ENCODE measurements around the gene IFITM1. TPM values are rescaled to one million over a fixed set of nuclear protein-coding genes. Genes with fewer than 3 reads are reported as not detected.
"Not testable (repeated sequence)": the region's sequence is repeated elsewhere in the genome, so short reads cannot be mapped to it uniquely, and the experiment has no call there.

Gene IFITM1
- total RNA-seq, 1 donor from 2014 or later, result 208 TPM

GRCh38 chr11:324156-324555, 10.3 kb downstream of the IFITM1 start:
- Mint-ChIP-seq H3K36me3 (ENCODE audit: low read depth) (peaks cover 4% of the 10 kb centered on the region), H3K27ac (no peak overlapping the region), H3K9me3 (no peaks in the 10 kb centered on the region), H3K4me3 (no peak overlapping the region), H3K4me1 (ENCODE audit: low read depth) (peaks cover 37% of the 10 kb centered on the region), H3K27me3 (ENCODE audit: insufficient read depth) (no peaks in the 10 kb centered on the region)
- DNase-seq (ENCODE audit: low spot score), result no peak
- intact Hi-C loops (cut with micrococcal nuclease), result no loop called here

GRCh38 chr11:324593-325517, 11.0 kb downstream of the IFITM1 start:
- H3K4me3 Mint-ChIP-seq; H3K27ac Mint-ChIP-seq; H3K27me3 Mint-ChIP-seq (ENCODE audit: insufficient read depth); H3K36me3 Mint-ChIP-seq (ENCODE audit: low read depth); intact Hi-C loops (cut with micrococcal nuclease); H3K9me3 Mint-ChIP-seq; DNase-seq (ENCODE audit: low spot score): not testable (repeated sequence)
- H3K4me1 Mint-ChIP-seq (ENCODE audit: low read depth), result peaks cover 41% of the 10 kb centered on the region

DNA sequence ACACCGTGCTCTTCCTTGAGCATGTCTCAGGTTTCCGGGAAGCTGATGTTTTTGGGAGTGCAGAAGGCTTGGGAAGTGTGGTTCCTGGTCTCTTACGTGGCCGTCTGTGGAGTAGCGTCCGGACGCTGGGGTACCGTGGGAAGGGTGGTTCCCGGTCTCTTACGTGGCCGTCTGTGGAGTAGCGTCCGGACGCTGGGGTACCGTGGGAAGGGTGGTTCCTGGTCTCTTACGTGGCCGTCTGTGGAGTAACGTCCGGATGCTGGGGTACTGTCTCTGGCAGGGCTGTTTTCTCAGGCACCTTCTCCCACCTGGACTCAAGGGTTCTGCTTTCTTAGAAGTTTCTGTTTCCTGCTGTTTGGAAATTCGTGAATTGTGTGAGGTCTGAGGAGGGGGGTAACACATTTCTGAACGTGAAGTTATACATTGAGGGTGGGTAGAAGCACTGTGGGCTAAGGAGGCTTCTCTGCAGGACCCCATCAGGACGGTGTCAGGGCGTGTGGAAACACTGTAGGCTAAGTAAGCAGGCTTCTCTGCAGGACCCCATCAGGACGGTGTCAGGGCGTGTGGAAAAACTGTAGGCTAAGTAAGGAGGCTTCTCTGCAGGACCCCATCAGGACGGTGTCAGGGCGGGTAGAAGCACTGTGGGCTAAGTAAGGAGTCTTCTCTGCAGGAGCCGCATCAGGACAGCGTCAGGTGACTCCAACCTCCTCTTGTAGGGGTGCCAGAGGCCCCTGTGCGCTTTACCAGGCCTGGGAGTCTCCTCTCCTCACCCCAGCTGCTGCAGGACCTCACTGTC, 12.2 kb downstream of the IFITM1 start:
- Mint-ChIP-seq H3K27me3 (ENCODE audit: insufficient read depth) (no peaks in the 10 kb centered on the region), H3K27ac (peak overlapping the region; percentile 89), H3K4me3 (peak overlapping the region; percentile 19), H3K9me3 (no peaks in the 10 kb centered on the region), H3K36me3 (ENCODE audit: low read depth) (no peaks in the 10 kb centered on the region), H3K4me1 (ENCODE audit: low read depth) (peaks cover 41% of the 10 kb centered on the region)
- DNase-seq (ENCODE audit: low spot score), result no peak
- intact Hi-C loops (cut with micrococcal nuclease), result no loop called here

GRCh38 chr11:326592-326841, 12.7 kb downstream of the IFITM1 start:
- peaks cover 45% of the 10 kb centered on the region for H3K4me1 Mint-ChIP-seq (ENCODE audit: low read depth)
- peak overlapping the region; percentile 66 for H3K4me3 Mint-ChIP-seq
- H3K9me3 Mint-ChIP-seq, result no peaks in the 10 kb centered on the region
- H3K36me3 Mint-ChIP-seq (ENCODE audit: low read depth), result no peaks in the 10 kb centered on the region
- intact Hi-C loops (cut with micrococcal nuclease), result no loop called here
- no peaks in the 10 kb centered on the region for H3K27me3 Mint-ChIP-seq (ENCODE audit: insufficient read depth)
- DNase-seq (ENCODE audit: low spot score), result no peak
- H3K27ac Mint-ChIP-seq, result peak overlapping the region; percentile 89

DNA sequence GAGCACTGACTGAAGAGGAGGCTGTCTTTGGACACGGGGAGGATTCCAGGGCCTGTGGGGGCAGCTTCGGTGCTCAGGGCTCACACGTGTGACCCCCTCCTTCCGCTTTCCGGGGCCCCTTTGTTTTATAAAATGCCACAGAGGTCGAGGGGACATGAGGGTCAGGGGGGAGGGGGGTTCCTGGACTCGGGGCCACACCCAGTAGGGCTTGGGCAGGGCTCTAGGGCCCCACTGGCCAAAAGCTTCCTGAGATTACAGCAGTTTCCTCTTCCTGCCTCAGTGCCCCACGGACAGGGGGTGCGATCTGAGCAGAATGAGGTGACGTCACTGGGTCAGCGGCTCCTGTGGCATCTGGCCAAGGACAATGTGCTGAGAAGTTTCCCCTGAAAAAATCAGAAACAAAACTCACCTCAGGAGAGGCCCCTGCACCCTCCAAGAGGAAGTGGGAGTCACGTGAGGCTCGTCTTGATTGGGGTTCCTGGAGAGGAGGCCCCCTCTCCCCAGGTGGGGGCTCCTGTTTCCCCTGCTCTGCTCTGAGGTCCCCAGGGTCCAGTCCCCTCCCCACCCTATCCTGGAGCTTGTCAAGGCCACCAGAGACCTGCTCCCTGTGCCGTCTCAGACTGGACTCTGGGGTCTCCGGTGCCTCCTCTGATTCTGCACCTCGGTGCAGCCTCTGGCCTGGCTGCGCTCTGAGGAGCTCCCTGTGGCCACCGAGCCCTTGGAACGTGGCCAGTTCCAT, 13.2 kb downstream of the IFITM1 start:
- no peaks in the 10 kb centered on the region for H3K36me3 Mint-ChIP-seq (ENCODE audit: low read depth)
- no peak for DNase-seq (ENCODE audit: low spot score)
- H3K4me1 Mint-ChIP-seq (ENCODE audit: low read depth), result peaks cover 45% of the 10 kb centered on the region
- intact Hi-C loops (cut with micrococcal nuclease), result no loop called here
- H3K4me3 Mint-ChIP-seq, result peak overlapping the region; percentile 66
- no peaks in the 10 kb centered on the region for H3K27me3 Mint-ChIP-seq (ENCODE audit: insufficient read depth)
- no peaks in the 10 kb centered on the region for H3K9me3 Mint-ChIP-seq
- peak overlapping the region; percentile 89 for H3K27ac Mint-ChIP-seq

DNA sequence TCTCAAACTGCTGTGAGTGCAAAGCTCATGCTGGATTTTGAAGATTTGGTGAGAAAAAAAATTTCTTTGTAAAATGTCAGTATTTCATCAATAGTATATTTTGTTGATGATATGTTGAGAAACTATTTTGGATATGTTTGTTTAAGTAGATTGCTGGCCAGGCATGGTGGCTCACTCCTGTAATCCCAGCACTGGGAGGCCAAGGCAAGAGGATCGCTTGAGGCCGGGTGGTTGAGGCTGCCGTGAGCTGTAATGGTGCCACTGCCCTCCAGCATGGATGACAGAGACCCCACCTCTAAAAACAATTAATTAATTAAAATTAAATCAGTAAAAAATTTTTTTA, 13.7 kb downstream of the IFITM1 start:
- intact Hi-C loops (cut with micrococcal nuclease), result no loop called here
- Mint-ChIP-seq H3K36me3 (ENCODE audit: low read depth) (no peaks in the 10 kb centered on the region), H3K4me1 (ENCODE audit: low read depth) (peaks cover 45% of the 10 kb centered on the region), H3K27ac (peak overlapping the region; percentile 71), H3K4me3 (peak overlapping the region; percentile 66), H3K27me3 (ENCODE audit: insufficient read depth) (no peaks in the 10 kb centered on the region), H3K9me3 (no peaks in the 10 kb centered on the region)
- DNase-seq (ENCODE audit: low spot score), result no peak

DNA sequence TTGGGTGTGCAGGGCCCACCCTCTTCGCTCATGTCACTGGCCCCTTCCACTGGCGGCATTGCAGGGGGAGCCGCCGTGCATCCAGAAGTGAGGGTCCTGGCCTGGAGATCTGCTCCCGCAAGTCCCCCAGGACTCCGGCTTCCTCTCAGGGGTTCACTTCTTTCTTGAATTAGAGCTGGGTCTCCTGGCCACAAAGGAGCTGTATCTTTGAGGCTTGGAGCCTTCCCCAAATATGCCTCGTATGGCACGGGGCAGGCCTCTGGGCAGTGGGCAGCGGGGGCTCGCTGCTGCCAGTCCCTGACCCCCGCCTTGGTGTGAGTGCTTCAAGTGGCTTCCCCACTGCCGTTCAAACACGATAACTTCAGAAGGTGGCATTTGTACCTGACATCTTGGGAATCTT, 14.2 kb downstream of the IFITM1 start:
- Mint-ChIP-seq H3K4me3 (peak overlapping the region; percentile 5), H3K27me3 (ENCODE audit: insufficient read depth) (no peaks in the 10 kb centered on the region), H3K27ac (no peak overlapping the region), H3K9me3 (no peaks in the 10 kb centered on the region), H3K36me3 (ENCODE audit: low read depth) (no peaks in the 10 kb centered on the region), H3K4me1 (ENCODE audit: low read depth) (peaks cover 45% of the 10 kb centered on the region)
- intact Hi-C loops (cut with micrococcal nuclease), result no loop called here
- DNase-seq (ENCODE audit: low spot score), result no peak

GRCh38 chr11:328516-329100, 14.8 kb downstream of the IFITM1 start:
- H3K27me3 Mint-ChIP-seq (ENCODE audit: insufficient read depth); H3K36me3 Mint-ChIP-seq (ENCODE audit: low read depth); DNase-seq (ENCODE audit: low spot score); H3K9me3 Mint-ChIP-seq; H3K27ac Mint-ChIP-seq; intact Hi-C loops (cut with micrococcal nuclease): not testable (repeated sequence)
- peaks cover 45% of the 10 kb centered on the region for H3K4me1 Mint-ChIP-seq (ENCODE audit: low read depth)
- H3K4me3 Mint-ChIP-seq, result peak overlapping the region; percentile 41

DNA sequence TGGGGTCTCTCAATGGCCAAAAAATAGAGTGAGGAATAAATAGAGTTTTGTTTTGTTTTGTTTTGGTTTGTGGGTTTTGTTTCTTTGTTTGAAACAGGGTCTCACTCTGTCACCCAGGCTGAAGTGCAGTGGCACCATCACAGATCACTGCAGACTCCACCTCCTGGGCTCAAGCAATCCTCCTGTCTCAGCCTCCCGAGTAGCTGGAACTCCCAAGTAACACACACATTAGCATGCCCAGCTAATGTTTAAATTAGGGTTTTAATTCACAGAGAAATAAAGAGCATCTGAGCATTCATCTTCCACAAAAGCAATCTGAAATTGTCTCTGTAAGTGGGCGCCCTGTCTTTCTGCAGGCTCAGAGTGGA, 16.0 kb downstream of the IFITM1 start:
- Mint-ChIP-seq H3K4me3 (no peak overlapping the region), H3K27ac (peak overlapping the region; percentile 66), H3K9me3 (no peaks in the 10 kb centered on the region), H3K27me3 (ENCODE audit: insufficient read depth) (no peaks in the 10 kb centered on the region), H3K4me1 (ENCODE audit: low read depth) (peaks cover 45% of the 10 kb centered on the region), H3K36me3 (ENCODE audit: low read depth) (peaks cover 2% of the 10 kb centered on the region)
- intact Hi-C loops (cut with micrococcal nuclease), result no loop called here
- no peak for DNase-seq (ENCODE audit: low spot score)

- Mint-ChIP-seq H3K27me3 (ENCODE audit: insufficient read depth) (peaks cover under 1% of the 10 kb centered on the region), H3K36me3 (ENCODE audit: low read depth) (peaks cover 2% of the 10 kb centered on the region), H3K27ac (peak overlapping the region; percentile 66), H3K9me3 (no peaks in the 10 kb centered on the region), H3K4me3 (no peak overlapping the region), H3K4me1 (ENCODE audit: low read depth) (peaks cover 45% of the 10 kb centered on the region)
- DNase-seq (ENCODE audit: low spot score), result no peak
- intact Hi-C loops (cut with micrococcal nuclease), result no loop called here
Observed at GRCh38 chr11:330307-330693, 16.5 kb downstream of the IFITM1 start.

DNA sequence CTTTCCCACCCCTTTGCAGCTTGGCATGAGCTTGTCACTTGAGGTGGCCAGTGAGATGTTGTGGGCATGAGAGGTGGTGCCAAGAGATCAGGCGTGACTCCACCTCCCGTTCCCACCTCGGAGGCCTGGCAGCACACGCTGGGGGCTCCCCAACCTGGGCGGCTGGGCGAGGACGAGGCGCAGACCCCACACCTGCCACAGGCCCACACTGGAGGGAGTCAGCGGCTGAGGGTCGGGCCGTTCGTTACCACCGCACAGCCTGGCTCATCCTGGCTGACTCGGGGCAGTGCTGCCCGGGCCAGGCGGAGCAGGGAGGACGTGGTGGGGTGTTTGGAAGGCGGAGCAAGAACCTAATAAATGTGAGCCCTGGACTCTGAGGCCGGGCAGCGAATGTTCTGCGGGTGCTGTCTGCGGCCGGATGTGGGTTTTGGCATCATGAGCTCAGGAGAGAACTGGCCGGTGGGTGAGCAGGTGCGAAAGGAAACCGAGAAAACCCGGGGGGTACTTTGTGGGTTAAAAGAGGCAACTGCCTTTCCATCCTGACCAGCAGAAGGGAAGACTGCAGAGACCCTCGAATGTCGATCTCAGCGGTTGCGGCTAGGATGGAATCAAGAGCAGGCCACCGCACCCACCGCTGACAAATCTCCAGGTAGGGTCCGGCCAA, 17.0 kb downstream of the IFITM1 start:
- intact Hi-C loops (cut with micrococcal nuclease), result no loop called here
- Mint-ChIP-seq H3K9me3 (no peaks in the 10 kb centered on the region), H3K4me3 (peak overlapping the region; percentile 30), H3K36me3 (ENCODE audit: low read depth) (peaks cover 2% of the 10 kb centered on the region), H3K4me1 (ENCODE audit: low read depth) (peaks cover 42% of the 10 kb centered on the region), H3K27me3 (ENCODE audit: insufficient read depth) (peaks cover 2% of the 10 kb centered on the region), H3K27ac (no peak overlapping the region)
- no peak for DNase-seq (ENCODE audit: low spot score)

GRCh38 chr11:331358-332060, 17.7 kb downstream of the IFITM1 start:
- Mint-ChIP-seq H3K9me3 (no peaks in the 10 kb centered on the region), H3K27me3 (ENCODE audit: insufficient read depth) (peaks cover 2% of the 10 kb centered on the region), H3K4me3 (peak overlapping the region; percentile 30), H3K4me1 (ENCODE audit: low read depth) (peaks cover 41% of the 10 kb centered on the region), H3K36me3 (ENCODE audit: low read depth) (peaks cover 2% of the 10 kb centered on the region), H3K27ac (no peak overlapping the region)
- DNase-seq (ENCODE audit: low spot score), result no peak
- intact Hi-C loops (cut with micrococcal nuclease), result no loop called here
